Glutamatergic neuron (in vitro differentiated cells): ENCODE measurements around the gene C1orf122. TPM values are rescaled to one million over a fixed set of nuclear protein-coding genes. Genes with fewer than 3 reads are reported as not detected.

ENCODE experiments used
- DNase-seq: peaks from one replicate; pipeline ENCODE4 v3.0.0; 2022
- H3K27ac Mint-ChIP-seq: one replicate; pipeline ENCODE4 v1.8.0; 2020; ENCODE audit warnings: mild to moderate bottlenecking, mixed read lengths, inconsistent platforms; ENCODE audit not compliant: unreplicated experiment
- H3K27me3 Mint-ChIP-seq: one replicate; pipeline ENCODE4 v1.8.0; 2020; ENCODE audit warnings: mild to moderate bottlenecking, moderate library complexity, mixed read lengths, inconsistent platforms; ENCODE audit not compliant: unreplicated experiment
- H3K36me3 Mint-ChIP-seq: one replicate; pipeline ENCODE4 v1.8.0; 2020; ENCODE audit warnings: mild to moderate bottlenecking, mixed read lengths, inconsistent platforms; ENCODE audit not compliant: unreplicated experiment
- H3K4me1 Mint-ChIP-seq: one replicate; pipeline ENCODE4 v1.8.0; 2020; ENCODE audit warnings: mild to moderate bottlenecking, low read depth, mixed read lengths, inconsistent platforms; ENCODE audit not compliant: unreplicated experiment
- H3K4me3 Mint-ChIP-seq: one replicate; pipeline ENCODE4 v1.8.0; 2020; ENCODE audit warnings: mild to moderate bottlenecking, mixed read lengths, inconsistent platforms; ENCODE audit not compliant: unreplicated experiment
- H3K9me3 Mint-ChIP-seq: one replicate; pipeline ENCODE4 v1.8.0; 2020; ENCODE audit warnings: mild to moderate bottlenecking, moderate library complexity, mixed read lengths, inconsistent platforms; ENCODE audit not compliant: unreplicated experiment
- total RNA-seq: library from RNA; stranded (reverse); fragmentation: NEBNext Ultra II Directional; extraction: Animal tissue kit (Norgen Biotek cat#: 25700); gene quantifications from one replicate; pipeline ENCODE4 v1.2.1, GENCODE V29; 2021; ENCODE audit not compliant: unreplicated experiment
- TF ChIP-seq, protein P1 (sequence below): fragments of 200-600 bp; sonication (generic); IDR thresholded peaks from one replicate; pipeline ENCODE4 v1.5.0; 2021; ENCODE audit not compliant: partially characterized antibody, unreplicated experiment

Gene C1orf122
- total RNA-seq, 1 donor from 2014 or later, result 57.3 TPM

DNA sequence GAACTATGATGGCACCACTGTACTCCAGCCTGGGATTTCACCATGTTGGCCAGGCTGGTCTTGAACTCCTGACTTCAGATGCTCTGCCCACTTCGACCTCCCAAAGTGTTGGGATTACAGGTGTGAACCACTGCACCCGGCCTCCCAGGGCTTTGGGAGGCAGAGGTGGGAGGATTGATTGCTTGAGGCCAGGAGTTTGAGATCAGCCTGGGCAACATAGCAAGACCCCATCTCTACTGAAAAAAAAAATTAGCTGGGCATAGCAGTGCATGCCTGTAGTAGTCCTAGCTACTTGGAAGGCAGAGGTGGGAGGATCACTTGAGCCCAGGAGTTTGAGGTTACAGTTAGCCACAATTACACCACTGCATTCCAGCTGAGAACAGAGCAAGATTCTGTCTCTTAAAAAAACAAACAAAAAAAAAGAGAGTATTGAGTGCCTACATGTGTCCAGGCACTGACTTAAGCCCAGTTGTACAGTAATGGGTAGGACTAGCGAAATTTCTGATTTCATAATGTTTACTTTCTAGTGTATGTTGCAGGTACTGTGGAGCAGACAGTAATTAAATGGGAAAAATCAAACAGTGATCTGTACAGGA is 9.7 kb upstream of the C1orf122 start:
- Mint-ChIP-seq H3K4me3 (no peak overlapping the region), H3K27ac (no peak overlapping the region), H3K9me3 (peaks cover 3% of the 10 kb centered on the region), H3K4me1 (no peaks in the 10 kb centered on the region), H3K27me3 (no peaks in the 10 kb centered on the region), H3K36me3 (peaks cover 4% of the 10 kb centered on the region)
- TF ChIP-seq, protein P1, sequence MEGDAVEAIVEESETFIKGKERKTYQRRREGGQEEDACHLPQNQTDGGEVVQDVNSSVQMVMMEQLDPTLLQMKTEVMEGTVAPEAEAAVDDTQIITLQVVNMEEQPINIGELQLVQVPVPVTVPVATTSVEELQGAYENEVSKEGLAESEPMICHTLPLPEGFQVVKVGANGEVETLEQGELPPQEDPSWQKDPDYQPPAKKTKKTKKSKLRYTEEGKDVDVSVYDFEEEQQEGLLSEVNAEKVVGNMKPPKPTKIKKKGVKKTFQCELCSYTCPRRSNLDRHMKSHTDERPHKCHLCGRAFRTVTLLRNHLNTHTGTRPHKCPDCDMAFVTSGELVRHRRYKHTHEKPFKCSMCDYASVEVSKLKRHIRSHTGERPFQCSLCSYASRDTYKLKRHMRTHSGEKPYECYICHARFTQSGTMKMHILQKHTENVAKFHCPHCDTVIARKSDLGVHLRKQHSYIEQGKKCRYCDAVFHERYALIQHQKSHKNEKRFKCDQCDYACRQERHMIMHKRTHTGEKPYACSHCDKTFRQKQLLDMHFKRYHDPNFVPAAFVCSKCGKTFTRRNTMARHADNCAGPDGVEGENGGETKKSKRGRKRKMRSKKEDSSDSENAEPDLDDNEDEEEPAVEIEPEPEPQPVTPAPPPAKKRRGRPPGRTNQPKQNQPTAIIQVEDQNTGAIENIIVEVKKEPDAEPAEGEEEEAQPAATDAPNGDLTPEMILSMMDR, result no peak
- no peak for DNase-seq

DNA sequence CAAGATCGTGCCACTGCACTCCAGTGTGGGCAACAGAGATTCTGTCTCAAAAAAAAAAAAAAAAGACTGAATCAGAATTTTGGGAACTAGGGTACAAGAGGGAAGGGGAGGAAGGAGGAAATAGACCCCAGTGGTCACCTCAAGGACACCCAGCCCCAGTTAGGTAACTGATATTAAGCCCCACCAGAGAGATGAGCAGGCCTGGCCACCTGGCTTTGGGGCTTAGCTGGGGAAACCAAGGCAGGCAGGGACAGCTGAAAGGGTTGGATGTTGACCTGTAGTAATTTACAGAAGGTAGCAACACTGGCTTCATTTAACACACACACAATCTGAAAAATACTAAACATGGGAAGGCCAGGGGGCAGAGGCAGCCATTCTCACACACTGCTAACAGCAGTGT is 5.2 kb upstream of the C1orf122 start:
- Mint-ChIP-seq H3K27me3 (no peaks in the 10 kb centered on the region), H3K27ac (no peak overlapping the region), H3K4me3 (no peak overlapping the region), H3K36me3 (peaks cover 4% of the 10 kb centered on the region), H3K9me3 (peaks cover 2% of the 10 kb centered on the region), H3K4me1 (no peaks in the 10 kb centered on the region)
- DNase-seq, result no peak
- TF ChIP-seq, protein P1, result no peak

DNA sequence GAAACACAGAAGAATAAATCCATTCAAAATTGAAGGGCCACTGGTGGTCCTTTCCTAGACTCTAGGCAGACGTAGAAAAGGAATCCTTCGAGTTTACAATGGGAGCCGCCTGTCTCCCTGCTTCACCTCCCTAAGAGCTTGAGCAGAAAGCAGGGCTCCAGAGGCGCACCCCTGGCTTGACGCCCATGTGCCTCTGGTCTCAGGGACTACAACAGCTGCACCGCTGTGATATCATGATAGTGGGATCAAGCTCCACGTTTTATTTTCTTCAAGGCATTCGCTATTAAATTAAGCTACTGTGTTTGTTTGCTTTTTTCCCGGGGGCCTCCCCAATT is 403 bp upstream of the C1orf122 start:
- Mint-ChIP-seq H3K27me3 (no peaks in the 10 kb centered on the region), H3K36me3 (no peaks in the 10 kb centered on the region), H3K27ac (peak overlapping the region; percentile 59), H3K9me3 (peaks cover 3% of the 10 kb centered on the region), H3K4me1 (peaks cover 7% of the 10 kb centered on the region), H3K4me3 (peak overlapping the region; percentile 87)
- TF ChIP-seq, protein P1, result no peak
- DNase-seq, result no peak

DNA sequence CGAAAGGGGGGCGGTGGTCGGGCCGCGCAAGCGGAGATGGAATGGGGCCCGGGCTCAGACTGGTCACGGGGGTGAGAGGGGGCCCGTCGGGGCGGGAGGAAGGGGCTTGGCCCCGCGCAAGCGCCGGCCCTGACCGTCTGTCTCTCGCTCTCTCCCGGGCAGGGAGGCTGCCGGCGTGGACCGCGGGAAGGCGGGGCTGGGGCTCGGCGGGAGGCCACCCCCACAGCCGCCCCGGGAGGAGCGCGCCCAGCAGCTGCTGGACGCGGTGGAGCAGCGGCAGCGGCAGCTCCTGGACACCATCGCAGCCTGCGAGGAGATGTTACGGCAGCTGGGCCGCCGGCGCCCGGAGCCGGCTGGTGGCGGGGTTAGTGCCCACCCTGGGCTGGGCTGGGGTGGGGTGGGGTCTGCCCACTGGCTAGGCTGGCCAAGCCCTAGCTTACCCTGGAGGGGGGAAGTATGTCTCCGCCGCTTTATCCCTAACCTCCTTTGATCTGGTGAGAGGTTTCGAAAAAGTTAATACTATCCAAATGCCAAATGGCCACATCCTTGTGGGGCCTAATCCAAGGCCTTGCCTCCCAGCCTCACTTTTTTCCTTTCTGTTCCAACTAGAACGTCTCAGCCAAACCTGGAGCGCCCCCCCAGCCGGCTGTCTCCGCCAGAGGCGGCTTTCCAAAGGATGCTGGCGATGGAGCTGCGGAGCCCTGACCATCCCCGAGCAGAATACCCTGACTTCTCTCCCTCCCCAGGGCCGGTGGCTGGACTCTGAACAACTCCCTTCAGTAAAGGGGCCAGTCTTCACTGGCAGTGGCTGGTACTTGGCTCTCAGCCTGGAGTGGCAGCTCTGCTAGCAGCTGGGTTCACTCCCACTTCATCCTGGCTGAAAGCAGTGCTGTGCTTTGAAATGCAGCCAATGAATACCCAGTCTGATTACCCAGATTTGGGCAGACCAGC is 1.1 kb downstream of the C1orf122 start:
- H3K27me3 Mint-ChIP-seq, result no peaks in the 10 kb centered on the region
- H3K36me3 Mint-ChIP-seq, result no peaks in the 10 kb centered on the region
- H3K9me3 Mint-ChIP-seq, result peaks cover 3% of the 10 kb centered on the region
- peak overlapping the region; percentile 92 for H3K27ac Mint-ChIP-seq
- peak overlapping the region; percentile 94 for H3K4me3 Mint-ChIP-seq
- peaks cover 7% of the 10 kb centered on the region for H3K4me1 Mint-ChIP-seq
- peak; percentile 83 for DNase-seq
- TF ChIP-seq, protein P1, result peak; percentile 9

DNA sequence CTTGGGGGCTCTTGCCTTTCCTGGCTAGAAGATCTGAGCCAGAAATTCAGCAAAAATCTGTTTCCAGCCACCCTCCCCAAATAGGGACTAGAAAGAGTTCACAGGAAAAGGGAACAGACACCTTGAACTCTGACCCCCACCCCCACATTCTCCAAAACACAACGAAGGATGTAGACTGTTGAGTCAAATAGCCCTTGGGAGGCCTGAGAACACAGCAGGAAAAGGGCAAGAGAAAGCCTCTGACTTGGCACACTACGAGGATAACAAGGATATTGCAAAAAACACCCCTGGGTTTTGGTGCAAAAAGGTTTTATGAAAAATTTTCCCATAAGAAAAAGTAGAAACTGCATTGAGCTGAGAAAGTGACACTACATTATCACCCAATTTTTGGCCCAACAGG is 2.4 kb downstream of the C1orf122 start:
- no peaks in the 10 kb centered on the region for H3K36me3 Mint-ChIP-seq
- H3K9me3 Mint-ChIP-seq, result peaks cover 7% of the 10 kb centered on the region
- peaks cover 2% of the 10 kb centered on the region for H3K27me3 Mint-ChIP-seq
- DNase-seq, result no peak
- peak overlapping the region; percentile 66 for H3K27ac Mint-ChIP-seq
- no peak overlapping the region for H3K4me3 Mint-ChIP-seq
- TF ChIP-seq, protein P1, result no peak
- peaks cover 7% of the 10 kb centered on the region for H3K4me1 Mint-ChIP-seq
